ENCODE data around the gene POM121. TPM values are rescaled to one million over a fixed set of nuclear protein-coding genes. Genes with fewer than 3 reads are reported as not detected.
"Not testable (repeated sequence)": the region's sequence is repeated elsewhere in the genome, so short reads cannot be mapped to it uniquely, and the experiment has no call there.

The POM121 gene
- total and polyA plus RNA-seq, 2 of the 8 experiments (the other 6 are each of a cell fraction or from before 2014, with no cell fraction given) = 11.5 to 57.0 TPM

- H2BK120ac ChIP-seq (replicated peaks; ENCODE audit: low read depth, low read length); CTCF ChIA-PET (ENCODE audit: partially characterized antibody); H3K4me1 ChIP-seq (replicated peaks in 1 of 4; ENCODE audit: control insufficient read depth in 3 of 4, insufficient read depth in 4 of 4, low read length in 3 of 4); H3K27me3 ChIP-seq (replicated peaks in 1 of 4; ENCODE audit: control insufficient read depth in 3 of 4, extremely low read depth in 1 of 4, insufficient read depth in 3 of 4, low read length in 3 of 4); H2AK5ac ChIP-seq (ENCODE audit: low read depth, low read length); H3K36me3 ChIP-seq (ENCODE audit: control insufficient read depth in 2 of 4, insufficient read depth in 4 of 4, low read length in 3 of 4); H3K23me2 ChIP-seq (ENCODE audit: low read depth, low read length); H2AFZ ChIP-seq (ENCODE audit: low read length); H4K5ac ChIP-seq (ENCODE audit: insufficient read length, low read depth, low read length); H2BK12ac ChIP-seq (ENCODE audit: low read depth, low read length); H3K18ac ChIP-seq (ENCODE audit: extremely low read depth, low read length); H2BK5ac ChIP-seq (ENCODE audit: low read depth, low read length); H3K27ac ChIP-seq (ENCODE audit: low read depth, low read length); POLR2A ChIA-PET (ENCODE audit: partially characterized antibody); H3K14ac ChIP-seq (ENCODE audit: insufficient read length); H3K79me1 ChIP-seq (ENCODE audit: low read depth, low read length); H4K20me1 ChIP-seq (replicated peaks in 1 of 2; ENCODE audit: control insufficient read depth in 1 of 2, insufficient read depth in 2 of 2, low read length in 2 of 2); DNase-seq (ENCODE audit: low read depth in 1 of 2, low spot score in 2 of 2); FAIRE-seq; H3K9me3 ChIP-seq (ENCODE audit: insufficient read depth in 2 of 2, low read depth in 1 of 2, low read length in 1 of 2); H3K23ac ChIP-seq (ENCODE audit: insufficient read length); H3K56ac ChIP-seq (replicated peaks; ENCODE audit: insufficient read length, low read depth, low read length); H3K4ac ChIP-seq (replicated peaks; ENCODE audit: insufficient read length, low read depth, low read length); H3K9ac ChIP-seq (replicated peaks in 1 of 4; ENCODE audit: extremely low read depth in 1 of 4, low read depth in 3 of 4, low read length in 3 of 4); H2BK15ac ChIP-seq (ENCODE audit: low read length); H2BK20ac ChIP-seq (ENCODE audit: low read length); H3K4me2 ChIP-seq (ENCODE audit: insufficient read depth in 1 of 2, low read depth in 2 of 2, low read length in 2 of 2); H4K8ac ChIP-seq (ENCODE audit: extremely low read depth, insufficient read depth, low read length); H3K4me3 ChIP-seq (ENCODE audit: extremely low read depth in 1 of 4, insufficient read depth in 2 of 4, low read depth in 3 of 4, low read length in 4 of 4); H4K91ac ChIP-seq (replicated peaks; ENCODE audit: insufficient read length, low read length): not testable (repeated sequence)
- peaks cover 0 to 11% of the 10 kb centered on the region in 2 experiments; a peak in 2 of 4 replicates for H3K79me2 ChIP-seq (ENCODE audit: control insufficient read depth in 1 of 2, insufficient read depth in 2 of 2, low read length in 2 of 2)
- 95% methylated on average over 9 of the region's 12 CpGs; no CpG with 5 or more reads in 1 of the 2 experiments for WGBS, 2 experiments (ENCODE audit: extremely low coverage in 1 of 2, insufficient coverage in 1 of 2, insufficient read length in 1 of 2, insufficient replicate concordance in 2 of 2, low coverage in 1 of 2, low lambda C conversion rate in 2 of 2, missing lambda C conversion rate in 1 of 2)
Measured at GRCh38 chr7:72911395-72911794, 13.5 kb upstream of the POM121 start.

DNA sequence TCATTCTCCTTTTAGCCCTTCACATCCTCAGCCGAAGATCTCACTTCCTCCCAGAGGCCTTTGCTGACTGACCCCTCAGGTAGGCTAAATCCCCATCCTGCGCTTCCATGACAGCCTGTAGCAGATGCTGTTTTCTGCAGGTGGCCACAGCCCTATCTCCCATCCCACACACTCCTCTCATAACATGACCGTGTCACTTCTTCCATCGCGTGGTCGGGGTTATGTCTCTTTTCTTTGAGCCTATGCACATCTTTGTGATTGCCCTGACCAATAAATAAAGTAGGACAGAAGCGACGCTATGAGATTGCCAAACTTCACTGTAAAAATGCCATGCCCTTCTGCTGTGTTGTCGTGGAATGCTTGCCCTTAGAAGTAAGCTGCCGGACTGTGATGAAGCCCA is 11.1 kb upstream of the POM121 start:
- H3K56ac ChIP-seq (replicated peaks; ENCODE audit: insufficient read length, low read depth, low read length); H2AK5ac ChIP-seq (ENCODE audit: low read depth, low read length); H2BK5ac ChIP-seq (ENCODE audit: low read depth, low read length); H3K14ac ChIP-seq (ENCODE audit: insufficient read length); H4K91ac ChIP-seq (replicated peaks; ENCODE audit: insufficient read length, low read length); H2AFZ ChIP-seq (ENCODE audit: low read length); H3K4me2 ChIP-seq (ENCODE audit: insufficient read depth in 1 of 2, low read depth in 2 of 2, low read length in 2 of 2); H3K23me2 ChIP-seq (ENCODE audit: low read depth, low read length); H4K5ac ChIP-seq (ENCODE audit: insufficient read length, low read depth, low read length); H2BK120ac ChIP-seq (replicated peaks; ENCODE audit: low read depth, low read length); FAIRE-seq; H3K23ac ChIP-seq (ENCODE audit: insufficient read length); DNase-seq (ENCODE audit: low read depth in 1 of 2, low spot score in 2 of 2); POLR2A ChIA-PET (ENCODE audit: partially characterized antibody); H4K8ac ChIP-seq (ENCODE audit: extremely low read depth, insufficient read depth, low read length); H3K27me3 ChIP-seq (replicated peaks in 1 of 4; ENCODE audit: control insufficient read depth in 3 of 4, extremely low read depth in 1 of 4, insufficient read depth in 3 of 4, low read length in 3 of 4); H3K18ac ChIP-seq (ENCODE audit: extremely low read depth, low read length); H3K79me1 ChIP-seq (ENCODE audit: low read depth, low read length); H4K20me1 ChIP-seq (replicated peaks in 1 of 2; ENCODE audit: control insufficient read depth in 1 of 2, insufficient read depth in 2 of 2, low read length in 2 of 2); H2BK20ac ChIP-seq (ENCODE audit: low read length); H3K36me3 ChIP-seq (ENCODE audit: control insufficient read depth in 2 of 4, insufficient read depth in 4 of 4, low read length in 3 of 4); H3K9me3 ChIP-seq (ENCODE audit: insufficient read depth in 2 of 2, low read depth in 1 of 2, low read length in 1 of 2); H3K4ac ChIP-seq (replicated peaks; ENCODE audit: insufficient read length, low read depth, low read length); H3K27ac ChIP-seq (ENCODE audit: low read depth, low read length); H2BK15ac ChIP-seq (ENCODE audit: low read length); H3K4me1 ChIP-seq (replicated peaks in 1 of 4; ENCODE audit: control insufficient read depth in 3 of 4, insufficient read depth in 4 of 4, low read length in 3 of 4); H3K4me3 ChIP-seq (ENCODE audit: extremely low read depth in 1 of 4, insufficient read depth in 2 of 4, low read depth in 3 of 4, low read length in 4 of 4); H2BK12ac ChIP-seq (ENCODE audit: low read depth, low read length); H3K9ac ChIP-seq (replicated peaks in 1 of 4; ENCODE audit: extremely low read depth in 1 of 4, low read depth in 3 of 4, low read length in 3 of 4): not testable (repeated sequence)
- CTCF ChIA-PET (ENCODE audit: partially characterized antibody) = interaction anchor here (1.3 to 1.5 kb wide), 2 partner anchors 162 kb away, joined by 3 to 5 read pairs; no protein-coding TSS in a partner anchor
- 91% methylated on average over 10 of the region's 10 CpGs; no CpG with 5 or more reads in 1 of the 2 experiments for WGBS, 2 experiments (ENCODE audit: extremely low coverage in 1 of 2, insufficient coverage in 1 of 2, insufficient read length in 1 of 2, insufficient replicate concordance in 2 of 2, low coverage in 1 of 2, low lambda C conversion rate in 2 of 2, missing lambda C conversion rate in 1 of 2)
- H3K79me2 ChIP-seq (ENCODE audit: control insufficient read depth in 1 of 2, insufficient read depth in 2 of 2, low read length in 2 of 2) = peaks cover 0 to 17% of the 10 kb centered on the region in 2 experiments; a peak in 2 of 4 replicates

All from H1 (cell line).